Ishikawa (cell line): ENCODE measurements around the gene MCU.

Experiments
- CEBPB ChIP-seq: IDR thresholded peaks from 2 replicates; pipeline ENCODE4 v1.6.1; 2012
- CREB1 ChIP-seq: IDR thresholded peaks from 2 replicates; pipeline ENCODE4 v1.6.1; 2012; ENCODE audit warnings: low read depth
- EGR1 ChIP-seq: IDR thresholded peaks from 2 replicates; pipeline ENCODE4 v1.6.1; 2012
- EP300 ChIP-seq: IDR thresholded peaks from 2 replicates; pipeline ENCODE4 v1.6.1; 2012; ENCODE audit warnings: borderline replicate concordance
- FOXM1 ChIP-seq: IDR thresholded peaks from 2 replicates; pipeline ENCODE4 v1.6.1; 2012; ENCODE audit warnings: low read depth, borderline replicate concordance
- NFIC ChIP-seq: IDR thresholded peaks from 2 replicates; pipeline ENCODE4 v1.6.1; 2012
- RAD21 ChIP-seq: IDR thresholded peaks from 2 replicates; pipeline ENCODE4 v1.6.1; 2012; ENCODE audit warnings: low read depth
- TAF1 ChIP-seq: IDR thresholded peaks from 2 replicates; pipeline ENCODE4 v1.6.1; 2012; ENCODE audit warnings: low read depth, mild to moderate bottlenecking
- TCF12 ChIP-seq: IDR thresholded peaks from 2 replicates; pipeline ENCODE4 v1.6.1; 2012; ENCODE audit warnings: low read depth
- TEAD4 ChIP-seq: IDR thresholded peaks from 2 replicates; pipeline ENCODE4 v1.6.1; 2012
- YY1 ChIP-seq: IDR thresholded peaks from 2 replicates; pipeline ENCODE4 v1.6.1; 2012; ENCODE audit warnings: low read depth
- ZBTB7A ChIP-seq: IDR thresholded peaks from 2 replicates; pipeline ENCODE4 v1.6.1; 2012; ENCODE audit warnings: low read depth
- TF ChIP-seq, protein P1 (sequence below): IDR thresholded peaks from 2 replicates; pipeline ENCODE4 v1.6.1; 2012; ENCODE audit warnings: low read depth, mild to moderate bottlenecking
- TF ChIP-seq, protein P2 (sequence below): IDR thresholded peaks from 2 replicates; pipeline ENCODE4 v1.6.1; 2012
- TF ChIP-seq, protein P3 (sequence below): IDR thresholded peaks from 2 replicates; pipeline ENCODE4 v1.6.1; 2012

Gene MCU

DNA sequence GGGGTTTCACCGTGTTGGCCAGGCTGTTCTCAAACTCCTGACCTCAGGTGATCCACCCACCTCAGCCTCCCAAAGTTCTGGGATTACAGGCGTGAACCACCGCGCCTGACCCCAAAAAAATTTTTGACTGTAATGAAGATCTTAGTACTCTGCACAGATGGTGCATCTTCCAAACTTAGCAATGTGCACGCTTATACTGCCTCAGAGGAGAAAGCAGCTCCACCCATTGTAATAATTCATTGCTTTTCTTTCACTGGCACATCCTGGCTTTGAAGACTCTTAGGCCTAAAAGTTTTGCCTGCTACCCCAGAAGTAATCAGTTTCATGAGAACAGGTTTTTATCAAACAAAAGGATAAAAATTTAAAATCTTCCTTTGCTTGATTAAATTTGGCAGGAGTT lies 149.5 kb downstream of the MCU start:
- TF ChIP-seq YY1 (no peak), EGR1 (no peak), FOXM1 (no peak), EP300 (no peak), CEBPB (no peak), TAF1 (no peak), RAD21 (no peak), NFIC (no peak), TEAD4 (no peak), TCF12 (no peak), CREB1 (no peak), ZBTB7A (no peak)
- TF ChIP-seq, protein P1, sequence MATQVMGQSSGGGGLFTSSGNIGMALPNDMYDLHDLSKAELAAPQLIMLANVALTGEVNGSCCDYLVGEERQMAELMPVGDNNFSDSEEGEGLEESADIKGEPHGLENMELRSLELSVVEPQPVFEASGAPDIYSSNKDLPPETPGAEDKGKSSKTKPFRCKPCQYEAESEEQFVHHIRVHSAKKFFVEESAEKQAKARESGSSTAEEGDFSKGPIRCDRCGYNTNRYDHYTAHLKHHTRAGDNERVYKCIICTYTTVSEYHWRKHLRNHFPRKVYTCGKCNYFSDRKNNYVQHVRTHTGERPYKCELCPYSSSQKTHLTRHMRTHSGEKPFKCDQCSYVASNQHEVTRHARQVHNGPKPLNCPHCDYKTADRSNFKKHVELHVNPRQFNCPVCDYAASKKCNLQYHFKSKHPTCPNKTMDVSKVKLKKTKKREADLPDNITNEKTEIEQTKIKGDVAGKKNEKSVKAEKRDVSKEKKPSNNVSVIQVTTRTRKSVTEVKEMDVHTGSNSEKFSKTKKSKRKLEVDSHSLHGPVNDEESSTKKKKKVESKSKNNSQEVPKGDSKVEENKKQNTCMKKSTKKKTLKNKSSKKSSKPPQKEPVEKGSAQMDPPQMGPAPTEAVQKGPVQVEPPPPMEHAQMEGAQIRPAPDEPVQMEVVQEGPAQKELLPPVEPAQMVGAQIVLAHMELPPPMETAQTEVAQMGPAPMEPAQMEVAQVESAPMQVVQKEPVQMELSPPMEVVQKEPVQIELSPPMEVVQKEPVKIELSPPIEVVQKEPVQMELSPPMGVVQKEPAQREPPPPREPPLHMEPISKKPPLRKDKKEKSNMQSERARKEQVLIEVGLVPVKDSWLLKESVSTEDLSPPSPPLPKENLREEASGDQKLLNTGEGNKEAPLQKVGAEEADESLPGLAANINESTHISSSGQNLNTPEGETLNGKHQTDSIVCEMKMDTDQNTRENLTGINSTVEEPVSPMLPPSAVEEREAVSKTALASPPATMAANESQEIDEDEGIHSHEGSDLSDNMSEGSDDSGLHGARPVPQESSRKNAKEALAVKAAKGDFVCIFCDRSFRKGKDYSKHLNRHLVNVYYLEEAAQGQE, result no peak
- TF ChIP-seq, protein P2, sequence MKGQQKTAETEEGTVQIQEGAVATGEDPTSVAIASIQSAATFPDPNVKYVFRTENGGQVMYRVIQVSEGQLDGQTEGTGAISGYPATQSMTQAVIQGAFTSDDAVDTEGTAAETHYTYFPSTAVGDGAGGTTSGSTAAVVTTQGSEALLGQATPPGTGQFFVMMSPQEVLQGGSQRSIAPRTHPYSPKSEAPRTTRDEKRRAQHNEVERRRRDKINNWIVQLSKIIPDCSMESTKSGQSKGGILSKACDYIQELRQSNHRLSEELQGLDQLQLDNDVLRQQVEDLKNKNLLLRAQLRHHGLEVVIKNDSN, result no peak
- TF ChIP-seq, protein P3, sequence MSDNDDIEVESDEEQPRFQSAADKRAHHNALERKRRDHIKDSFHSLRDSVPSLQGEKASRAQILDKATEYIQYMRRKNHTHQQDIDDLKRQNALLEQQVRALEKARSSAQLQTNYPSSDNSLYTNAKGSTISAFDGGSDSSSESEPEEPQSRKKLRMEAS, result no peak

DNA sequence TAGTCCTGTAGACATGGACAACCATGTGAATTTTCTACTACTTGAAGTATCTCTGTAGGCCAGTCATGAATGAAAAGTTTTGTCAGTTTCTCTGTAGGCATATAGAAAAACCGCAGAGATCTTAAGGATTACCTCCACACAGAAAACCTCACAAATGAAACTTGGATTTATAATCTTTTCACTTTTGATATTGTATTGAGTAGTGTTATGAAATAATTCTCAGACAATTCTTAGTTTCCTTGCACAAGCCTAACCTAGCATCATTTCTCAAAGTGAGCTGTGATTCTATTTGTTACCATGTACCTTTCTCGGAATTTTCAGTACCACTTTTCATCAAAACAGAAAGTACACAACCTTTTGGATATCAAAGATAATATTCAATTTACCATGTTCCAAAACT lies 150.2 kb downstream of the MCU start:
- TF ChIP-seq YY1 (no peak), NFIC (no peak), TAF1 (no peak), CREB1 (no peak), RAD21 (no peak), CEBPB (no peak), FOXM1 (no peak), EP300 (no peak), ZBTB7A (no peak), EGR1 (no peak), TCF12 (no peak)
- TF ChIP-seq, protein P1, result no peak
- TF ChIP-seq, protein P2, result no peak
- TF ChIP-seq, protein P3, result no peak

DNA sequence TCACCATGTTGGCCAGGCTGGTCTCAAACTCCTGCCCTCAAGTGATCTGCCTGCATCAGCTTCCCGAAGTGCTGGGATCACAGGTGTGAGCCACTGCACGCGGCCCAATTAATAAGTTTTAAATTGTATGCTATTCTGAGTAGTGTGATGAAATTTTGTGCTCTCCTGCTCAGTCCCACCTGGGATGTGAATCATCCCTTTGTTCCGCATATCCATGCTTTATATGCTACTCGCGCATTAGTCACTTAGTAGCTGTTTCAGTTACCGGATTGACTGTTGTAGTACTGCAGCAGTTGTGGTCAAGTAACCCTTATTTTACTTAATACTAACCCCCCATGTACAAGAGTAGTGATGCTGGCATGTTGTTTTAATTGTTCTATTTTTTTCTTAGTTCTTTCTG lies 154.3 kb downstream of the MCU start:
- no peak for TF ChIP-seq NFIC
- no peak for TF ChIP-seq ZBTB7A
- TF ChIP-seq, protein P1, result no peak
- no peak for TF ChIP-seq EP300
- TF ChIP-seq, protein P2, result no peak
- no peak for TF ChIP-seq CEBPB
- no peak for TF ChIP-seq RAD21
- TF ChIP-seq FOXM1, result no peak
- no peak for TF ChIP-seq TEAD4
- no peak for TF ChIP-seq YY1
- TF ChIP-seq CREB1, result no peak
- no peak for TF ChIP-seq TAF1
- TF ChIP-seq, protein P3, result no peak
- TF ChIP-seq EGR1, result no peak
- TF ChIP-seq TCF12, result no peak

DNA sequence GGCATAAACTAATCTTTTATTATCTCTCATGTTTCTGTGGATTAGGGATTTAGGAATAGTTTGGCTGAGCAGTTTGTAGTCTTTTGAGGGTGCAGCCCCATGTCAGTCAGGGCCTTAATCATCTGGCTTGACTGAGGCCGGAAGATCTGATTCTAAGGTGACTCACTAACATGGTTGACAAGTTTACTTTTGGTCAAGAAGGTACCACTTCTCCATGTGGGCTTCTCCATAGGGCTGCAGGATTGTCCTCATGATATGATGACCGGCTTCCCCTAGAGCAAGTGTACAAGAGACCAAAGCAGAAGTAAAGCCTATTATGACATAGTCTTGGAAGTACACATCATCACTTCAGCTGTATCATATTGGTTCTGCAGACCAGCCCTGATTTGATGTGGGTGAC lies 155.7 kb downstream of the MCU start:
- no peak for TF ChIP-seq ZBTB7A
- no peak for TF ChIP-seq CEBPB
- no peak for TF ChIP-seq EGR1
- TF ChIP-seq TEAD4, result no peak
- no peak for TF ChIP-seq EP300
- no peak for TF ChIP-seq TCF12
- TF ChIP-seq, protein P2, result no peak
- TF ChIP-seq, protein P1, result no peak
- TF ChIP-seq, protein P3, result no peak
- TF ChIP-seq FOXM1, result no peak
